ENCODE measurements around the gene KIF9.

- TF ChIP-seq CTCF (IDR thresholded peaks at IDR 0.05) (no peak), POLR2A (IDR thresholded peaks at IDR 0.05) (no peak)
These were observed 39.0 kb downstream of the KIF9 start for GRCh38 chr3:47243419-47244147.

Data from lower leg skin (tissue), 3 donors.